Esophagus squamous epithelium (tissue), 5 donors: Measurements from ENCODE around the gene PPP2R2C. TPM values are rescaled to one million over a fixed set of nuclear protein-coding genes. Genes with fewer than 3 reads are reported as not detected.

Source experiments
- DNase-seq: peaks from one replicate; lab custom pipeline; 2025; lab: John Stamatoyannopoulos, UW
- H3K27ac ChIP-seq, 4 donors: fragments of 200-600 bp; sonication (generic); one replicate each; pipeline ENCODE4 v1.5.1; 2016 to 2019; ENCODE audit warnings: mild to moderate bottlenecking in 1 of 4
- H3K27me3 ChIP-seq, 4 donors: fragments of 200-600 bp; sonication (generic); 1 replicate in 3 of 4; 2 replicates in 1 of 4; pipeline versions ENCODE4 v1.5.1 to v1.6.0; 2017 to 2021; ENCODE audit warnings: antibody characterized with exemption in 1 of 4
- H3K36me3 ChIP-seq, 3 donors: fragments of 200-600 bp; sonication (generic); one replicate each; pipeline ENCODE4 v1.5.1; 2016 to 2019
- H3K4me1 ChIP-seq, 3 donors: fragments of 200-600 bp; sonication (generic); one replicate each; pipeline ENCODE4 v1.5.1; 2017 to 2019
- H3K4me3 ChIP-seq, 4 donors: fragments of 200-600 bp; sonication (generic); 1 replicate in 3 of 4; 2 replicates in 1 of 4; pipeline ENCODE4 v1.5.1; 2016 to 2019; ENCODE audit warnings: mild to moderate bottlenecking in 2 of 4, moderate library complexity in 1 of 4
- H3K9me3 ChIP-seq, 3 donors: fragments of 200-600 bp; sonication (generic); one replicate each; pipeline ENCODE4 v1.5.1; 2016 to 2019
- CTCF ChIP-seq, 6 experiments: fragments of 450-650 bp in 4 of 6; fragments of 200-600 bp in 2 of 6; sonication (generic) in 2 of 6; IDR thresholded peaks; one replicate each; pipeline ENCODE4 v1.5.1; 2016 to 2019; ENCODE audit warnings: antibody characterized with exemption in 6 of 6, mild to moderate bottlenecking in 4 of 6, moderate library complexity in 4 of 6
- POLR2A ChIP-seq, 4 donors: fragments of 450-650 bp; IDR thresholded peaks; one replicate each; pipeline ENCODE4 v1.6.1; 2017; ENCODE audit warnings: antibody characterized with exemption in 4 of 4, mild to moderate bottlenecking in 4 of 4, moderate library complexity in 3 of 4
- WGBS, 2 donors: methylation state at CpG; one replicate each; pipeline ENCODE4 v1.1.5; 2018; 5-methylcytosine and 5-hydroxymethylcytosine counted together
- intact Hi-C: fragments of 100-400 bp; cut with DNase I; formaldehyde crosslinking; loops from one replicate; pipeline ENCODE4 v1.15.0; 2022
- total RNA-seq, 4 donors: library from RNA; depleted of rRNA; stranded (reverse); fragments of >200 nt; gene quantifications; one replicate each; pipeline ENCODE4 v1.1.0, GENCODE V29; 2016
- donor health status: DM: yes; HTN: yes; CAD: no.

The PPP2R2C gene
- total RNA-seq, 4 donors from 2014 or later, result 26.9 to 76.3 (median 53.7) TPM

GRCh38 chr4:6392407-6392806 is 80.0 kb downstream of the PPP2R2C start:
- peaks cover 0 to 35% (median 0%) of the 10 kb centered on the region in 4 donors for H3K27me3 ChIP-seq
- no peak for TF ChIP-seq POLR2A (IDR thresholded peaks at IDR 0.05)
- intact Hi-C loops, result no loop called here
- WGBS, 2 donors, result 74 to 89% methylated on average over 6 of the region's 7 CpGs
- no peak overlapping the region for H3K4me3 ChIP-seq
- peak overlapping the region; percentile 61 to 92 (median 82) for H3K27ac ChIP-seq
- no peaks in the 10 kb centered on the region for H3K9me3 ChIP-seq
- no peaks in the 10 kb centered on the region for H3K36me3 ChIP-seq
- DNase-seq, result no peak
- peaks cover 0 to 61% (median 17%) of the 10 kb centered on the region in 3 donors for H3K4me1 ChIP-seq

GRCh38 chr4:6391852-6392188 is 80.6 kb downstream of the PPP2R2C start:
- Histone ChIP-seq H3K27me3 (peaks cover 0 to 29% (median 0%) of the 10 kb centered on the region in 4 donors), H3K36me3 (no peaks in the 10 kb centered on the region), H3K27ac (peak overlapping the region; percentile 82 to 92 (median 88)), H3K9me3 (no peaks in the 10 kb centered on the region), H3K4me1 (peaks cover 0 to 56% (median 17%) of the 10 kb centered on the region in 3 donors), H3K4me3 (peak overlapping the region in 2 of 4 donors; percentile 1)
- no peak for DNase-seq
- 42 to 58% methylated on average over 8 to 9 of the region's 9 CpGs for WGBS, 2 donors
- intact Hi-C loops, result no loop called here
- TF ChIP-seq POLR2A (IDR thresholded peaks at IDR 0.05), result no peak
- TF ChIP-seq CTCF (IDR thresholded peaks at IDR 0.05), result no peak

GRCh38 chr4:6391186-6391851 is 81.1 kb downstream of the PPP2R2C start:
- Histone ChIP-seq H3K4me3 (peak overlapping the region in 2 of 4 donors; percentile 1), H3K27me3 (peaks cover 0 to 24% (median 0%) of the 10 kb centered on the region in 4 donors), H3K4me1 (peaks cover 0 to 60% (median 19%) of the 10 kb centered on the region in 3 donors), H3K27ac (peak overlapping the region; percentile 82 to 92 (median 88)), H3K36me3 (no peaks in the 10 kb centered on the region), H3K9me3 (no peaks in the 10 kb centered on the region)
- WGBS, 2 donors, result 33 to 46% methylated on average over 9 to 12 of the region's 15 CpGs
- TF ChIP-seq POLR2A (IDR thresholded peaks at IDR 0.05) (no peak), CTCF (IDR thresholded peaks at IDR 0.05) (no peak)
- DNase-seq, result no peak
- intact Hi-C loops, result no loop called here

- Histone ChIP-seq H3K4me3 (no peak overlapping the region), H3K27ac (peak overlapping the region; percentile 82 to 92 (median 88)), H3K27me3 (peaks cover 0 to 14% (median 0%) of the 10 kb centered on the region in 4 donors), H3K9me3 (no peaks in the 10 kb centered on the region), H3K4me1 (peaks cover 0 to 60% (median 19%) of the 10 kb centered on the region in 3 donors), H3K36me3 (no peaks in the 10 kb centered on the region)
- WGBS, 2 donors, result 54% methylated on average over 17 of the region's 18 CpGs; no CpG with 5 or more reads in 1 of the 2 donors
- intact Hi-C loops, result no loop called here
- DNase-seq, result no peak
- TF ChIP-seq POLR2A (IDR thresholded peaks at IDR 0.05) (no peak), CTCF (IDR thresholded peaks at IDR 0.05) (no peak)
Measured at GRCh38 chr4:6390356-6390755, 82.1 kb downstream of the PPP2R2C start.

GRCh38 chr4:6389142-6389825 is 83.1 kb downstream of the PPP2R2C start:
- Histone ChIP-seq H3K4me1 (peaks cover 0 to 61% (median 19%) of the 10 kb centered on the region in 3 donors), H3K9me3 (no peaks in the 10 kb centered on the region), H3K36me3 (no peaks in the 10 kb centered on the region), H3K4me3 (no peak overlapping the region), H3K27me3 (peaks cover 0 to 14% (median 0%) of the 10 kb centered on the region in 4 donors), H3K27ac (no peak overlapping the region)
- no peak for DNase-seq
- WGBS, 2 donors, result 64 to 80% methylated on average over 3 to 11 of the region's 19 CpGs
- TF ChIP-seq CTCF (IDR thresholded peaks at IDR 0.05) (no peak), POLR2A (IDR thresholded peaks at IDR 0.05) (no peak)
- intact Hi-C loops, result no loop called here
